A549 (cell line): ENCODE measurements around the gene ZIK1. TPM values are rescaled to one million over a fixed set of nuclear protein-coding genes. Genes with fewer than 3 reads are reported as not detected.

Experiments
- CBX8 ChIP-seq: fragments of 200-600 bp; sonication (generic); IDR thresholded peaks from 2 replicates; pipeline ENCODE4 v1.6.1; 2016
- CEBPB ChIP-seq, 2 experiments: fragments of >200 bp in 1 of 2; sonication (Bioruptor Twin) in 1 of 2; formaldehyde crosslinking in 1 of 2; IDR thresholded peaks; 2 replicates each; pipeline ENCODE4 v1.6.1; 2012 to 2016
- CTCF ChIP-seq: fragments of >200 bp; sonication (Bioruptor Twin); formaldehyde crosslinking; IDR thresholded peaks from 3 replicates; pipeline ENCODE4 v1.5.1; 2016
- E2F6 ChIP-seq: IDR thresholded peaks from 2 replicates; pipeline ENCODE4 v1.6.1; 2012; ENCODE audit warnings: low read depth, borderline replicate concordance
- EHF ChIP-seq: fragments of 250-450 bp; sonication (Bioruptor Pico); IDR thresholded peaks from 2 replicates; pipeline ENCODE4 v1.5.0; 2020; ENCODE audit warnings: mild to moderate bottlenecking
- EHMT2 ChIP-seq: fragments of 200-600 bp; sonication (generic); IDR thresholded peaks from 2 replicates; pipeline ENCODE4 v1.6.1; 2016; ENCODE audit warnings: antibody characterized with exemption, low read depth, mild to moderate bottlenecking, moderate library complexity
- ELK1 ChIP-seq: fragments of 150-350 bp; IDR thresholded peaks from 2 replicates; pipeline ENCODE4 v1.6.1; 2014; ENCODE audit warnings: low read depth, mild to moderate bottlenecking, low read length
- EP300 ChIP-seq, 2 experiments: fragments of >200 bp; sonication (Bioruptor Twin); formaldehyde crosslinking; IDR thresholded peaks; 2 replicates in 1 of 2; 3 replicates in 1 of 2; pipeline ENCODE4 v1.6.1; 2016 to 2017
- FOXS1 ChIP-seq: fragments of 250-450 bp; sonication (Bioruptor Pico); IDR thresholded peaks from 2 replicates; pipeline ENCODE4 v1.5.0; 2020; ENCODE audit warnings: mild to moderate bottlenecking, moderate library complexity
- GATA3 ChIP-seq: IDR thresholded peaks from 2 replicates; pipeline ENCODE4 v1.6.1; 2012; ENCODE audit warnings: borderline replicate concordance
- HMGXB4 ChIP-seq: fragments of 250-450 bp; sonication (Bioruptor Pico); IDR thresholded peaks from 2 replicates; pipeline ENCODE4 v1.5.0; 2021; ENCODE audit warnings: mild to moderate bottlenecking, moderate library complexity, borderline replicate concordance
- HOXA7 ChIP-seq: fragments of 250-450 bp; sonication (Bioruptor Pico); IDR thresholded peaks from 2 replicates; pipeline ENCODE4 v1.5.0; 2020; ENCODE audit warnings: mild to moderate bottlenecking, moderate library complexity
- JUN ChIP-seq, 2 experiments: fragments of >200 bp; sonication (Bioruptor Twin); formaldehyde crosslinking; IDR thresholded peaks; 2 replicates in 1 of 2; 3 replicates in 1 of 2; pipeline ENCODE4 v1.6.1; 2016 to 2017
- KDM1A ChIP-seq: fragments of 200-600 bp; sonication (generic); IDR thresholded peaks from 2 replicates; pipeline ENCODE4 v1.6.1; 2016; ENCODE audit warnings: low read depth, mild to moderate bottlenecking
- KDM5A ChIP-seq: fragments of 200-600 bp; sonication (generic); IDR thresholded peaks from 2 replicates; pipeline ENCODE4 v1.6.1; 2016; ENCODE audit warnings: antibody characterized with exemption, mild to moderate bottlenecking
- MAX ChIP-seq: IDR thresholded peaks from 2 replicates; pipeline ENCODE4 v1.6.1; 2012
- MYC ChIP-seq: IDR thresholded peaks from 2 replicates; pipeline ENCODE4 v1.6.1; 2012; ENCODE audit warnings: mild to moderate bottlenecking, inconsistent platforms, low read length, improper control_type of control experiment, borderline replicate concordance
- NFE2L2 ChIP-seq: fragments of 150-350 bp; conservative IDR thresholded peaks from 2 replicates; pipeline ENCODE4 v1.6.1; 2014; ENCODE audit warnings: low read length
- NPAS2 ChIP-seq: fragments of 250-450 bp; sonication (Bioruptor Pico); IDR thresholded peaks from 2 replicates; pipeline ENCODE4 v1.8.0; 2022; ENCODE audit warnings: mild to moderate bottlenecking, moderate library complexity, borderline replicate concordance
- NR3C1 ChIP-seq: fragments of >200 bp; sonication (Bioruptor Twin); formaldehyde crosslinking; IDR thresholded peaks from 3 replicates; pipeline ENCODE4 v1.6.1; 2017
- PHF8 ChIP-seq: fragments of 200-600 bp; sonication (generic); IDR thresholded peaks from 2 replicates; pipeline ENCODE4 v1.6.1; 2016; ENCODE audit warnings: low read depth, mild to moderate bottlenecking, antibody characterized with exemption, moderate library complexity, borderline replicate concordance
- POLR2A ChIP-seq: IDR thresholded peaks from 2 replicates; pipeline ENCODE4 v1.6.1; 2012; ENCODE audit warnings: mild to moderate bottlenecking, low read length
- POLR2AphosphoS2 ChIP-seq: conservative IDR thresholded peaks from 2 replicates; pipeline ENCODE4 v1.6.1; 2012; ENCODE audit warnings: low read length, improper control_type of control experiment, inconsistent platforms
- RCOR1 ChIP-seq: fragments of 150-350 bp; IDR thresholded peaks from 2 replicates; pipeline ENCODE4 v1.6.1; 2014; ENCODE audit warnings: antibody characterized with exemption, low read length, low read depth
- REST ChIP-seq: fragments of 200-600 bp; sonication (generic); IDR thresholded peaks from 2 replicates; pipeline ENCODE4 v1.6.1; 2016; ENCODE audit warnings: antibody characterized with exemption, mild to moderate bottlenecking, moderate library complexity
- RFX5 ChIP-seq: fragments of 450-650 bp; IDR thresholded peaks from 2 replicates; pipeline ENCODE4 v1.7.1; 2014; ENCODE audit warnings: antibody characterized with exemption, mild to moderate bottlenecking, moderate library complexity
- RNF2 ChIP-seq: fragments of 200-600 bp; sonication (generic); IDR thresholded peaks from 2 replicates; pipeline ENCODE4 v1.6.1; 2016; ENCODE audit warnings: low read depth, mild to moderate bottlenecking, antibody characterized with exemption, moderate library complexity, borderline replicate concordance
- SMC3 ChIP-seq: fragments of >200 bp; sonication (Bioruptor Twin); formaldehyde crosslinking; IDR thresholded peaks from 3 replicates; pipeline ENCODE4 v1.6.1; 2018; ENCODE audit warnings: inconsistent platforms
- SREBF2 ChIP-seq: fragments of 450-650 bp; IDR thresholded peaks from 2 replicates; pipeline ENCODE4 v1.6.1; 2014; ENCODE audit warnings: mild to moderate bottlenecking, moderate library complexity
- TP53 ChIP-seq: fragments of 250-450 bp; sonication (Bioruptor Pico); IDR thresholded peaks from 2 replicates; pipeline ENCODE4 v1.5.0; 2021; ENCODE audit warnings: mild to moderate bottlenecking, moderate library complexity
- USF2 ChIP-seq: fragments of 450-650 bp; IDR thresholded peaks from 2 replicates; pipeline ENCODE4 v1.6.1; 2014; ENCODE audit warnings: antibody characterized with exemption
- ZC3H11A ChIP-seq: fragments of 450-650 bp; IDR thresholded peaks from 2 replicates; pipeline ENCODE4 v1.6.1; 2014; ENCODE audit warnings: antibody characterized with exemption, mild to moderate bottlenecking
- ZFP36 ChIP-seq: fragments of 450-650 bp; IDR thresholded peaks from 2 replicates; pipeline ENCODE4 v1.6.1; 2014; ENCODE audit warnings: borderline replicate concordance; ENCODE audit not compliant: partially characterized antibody
- ZNF302 ChIP-seq: fragments of 250-450 bp; sonication (Bioruptor Pico); IDR thresholded peaks from 2 replicates; pipeline ENCODE4 v1.9.0; 2021; ENCODE audit warnings: inconsistent platforms, mild to moderate bottlenecking, moderate library complexity
- polyA plus RNA-seq, 4 experiments: library from polyadenylated mRNA; depleted of rRNA in 3 of 4; stranded (reverse); fragments of >200 nt; fragmentation: RNase III in 1 of 4; extraction: RNeasy Plus Mini Kit Qiagen cat#74134 plus additional on column Dnase treatment in 1 of 4; gene quantifications; 2 replicates in 3 of 4; 3 replicates in 1 of 4; pipeline ENCODE4 v1.2.3, GENCODE V29; 2011 to 2017

ZIK1 gene
- polyA plus RNA-seq, 2 of the 4 experiments (the other 2 are of a cell fraction), result 0.03 TPM; not detected in 1

- TF ChIP-seq NFE2L2 (no peak), EHF (CRISPR knock-in tag) (0 out of 2 replicates have a peak, but pooled peaks have one; percentile 14), MYC (no peak), RNF2 (no peak), KDM1A (no peak), HOXA7 (CRISPR knock-in tag) (no peak), USF2 (no peak), EP300 (IDR thresholded peaks at IDR 0.05) (no peak), ELK1 (no peak), CBX8 (no peak), NPAS2 (CRISPR knock-in tag) (no peak), ZC3H11A (no peak), RFX5 (no peak; the same call in 1 of the 2 replicates), MAX (peak; percentile 76), TP53 (CRISPR knock-in tag) (no peak), SREBF2 (no peak), ZNF302 (no peak), RCOR1 (no peak), E2F6 (peak; percentile 88), GATA3 (peak; percentile 43; the same call in 1 of the 2 replicates), HMGXB4 (no peak), ZFP36 (no peak), KDM5A (no peak), JUN (IDR thresholded peaks at IDR 0.05) (peak in 1 of 2 experiments; percentile 57; a peak in 1 of 5 replicates), FOXS1 (no peak), NR3C1 (no peak), SMC3 (peak; percentile 40; the same call in 1 of the 3 replicates), REST (peak; percentile 64), CEBPB (IDR thresholded peaks at IDR 0.05) (no peak), CTCF (no peak), POLR2AphosphoS2 (no peak), POLR2A (peak; percentile 35; the same call in 1 of the 2 replicates), PHF8 (peak; percentile 77), EHMT2 (no peak)
Observed at GRCh38 chr19:57578487-57579205, 5.3 kb upstream of the ZIK1 start, which contains the start of gene ZNF416 (continued).
